ENCODE measurements around the gene AQP10.

DNA sequence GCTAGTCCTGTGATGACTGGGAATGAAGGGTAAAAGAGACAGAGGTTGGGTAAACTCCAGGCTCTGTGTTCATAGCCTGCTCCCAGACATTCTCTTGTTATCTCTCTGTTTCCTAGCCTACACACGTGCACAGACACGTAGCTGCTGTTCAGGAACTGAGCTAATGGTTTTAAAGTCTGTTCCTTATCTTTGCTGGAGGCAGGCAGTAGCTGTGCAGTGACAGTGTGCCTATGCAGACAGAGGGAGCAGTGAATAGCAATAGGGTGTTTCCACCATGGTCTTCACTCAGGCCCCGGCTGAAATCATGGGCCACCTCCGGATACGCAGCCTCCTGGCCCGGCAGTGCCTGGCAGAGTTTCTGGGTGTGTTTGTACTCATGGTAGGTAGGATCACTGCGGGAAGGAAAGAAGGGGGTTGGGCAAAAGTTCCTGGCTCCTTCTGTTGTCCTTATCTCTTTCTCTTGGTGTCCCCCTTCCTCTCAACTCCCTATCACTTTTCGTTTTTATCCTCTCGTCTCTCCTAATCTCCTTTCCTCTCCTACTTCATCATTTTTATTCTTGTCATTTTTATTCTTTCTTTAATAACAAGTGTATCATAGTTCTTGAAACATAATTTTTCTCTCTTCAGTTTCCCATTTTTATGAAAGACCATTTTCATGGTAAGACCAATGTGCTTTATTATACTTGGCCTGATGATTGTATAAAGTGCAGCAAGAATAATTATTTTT, at the start of gene AQP10:
- TF ChIP-seq, protein P1, sequence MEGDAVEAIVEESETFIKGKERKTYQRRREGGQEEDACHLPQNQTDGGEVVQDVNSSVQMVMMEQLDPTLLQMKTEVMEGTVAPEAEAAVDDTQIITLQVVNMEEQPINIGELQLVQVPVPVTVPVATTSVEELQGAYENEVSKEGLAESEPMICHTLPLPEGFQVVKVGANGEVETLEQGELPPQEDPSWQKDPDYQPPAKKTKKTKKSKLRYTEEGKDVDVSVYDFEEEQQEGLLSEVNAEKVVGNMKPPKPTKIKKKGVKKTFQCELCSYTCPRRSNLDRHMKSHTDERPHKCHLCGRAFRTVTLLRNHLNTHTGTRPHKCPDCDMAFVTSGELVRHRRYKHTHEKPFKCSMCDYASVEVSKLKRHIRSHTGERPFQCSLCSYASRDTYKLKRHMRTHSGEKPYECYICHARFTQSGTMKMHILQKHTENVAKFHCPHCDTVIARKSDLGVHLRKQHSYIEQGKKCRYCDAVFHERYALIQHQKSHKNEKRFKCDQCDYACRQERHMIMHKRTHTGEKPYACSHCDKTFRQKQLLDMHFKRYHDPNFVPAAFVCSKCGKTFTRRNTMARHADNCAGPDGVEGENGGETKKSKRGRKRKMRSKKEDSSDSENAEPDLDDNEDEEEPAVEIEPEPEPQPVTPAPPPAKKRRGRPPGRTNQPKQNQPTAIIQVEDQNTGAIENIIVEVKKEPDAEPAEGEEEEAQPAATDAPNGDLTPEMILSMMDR (IDR thresholded peaks at IDR 0.05) = peak in 1 of 6 experiments; percentile 21
- peak in 1 of 4 donors; percentile 21 for TF ChIP-seq POLR2A (IDR thresholded peaks at IDR 0.05)
